ENCODE data around the gene CCDC201.

DNA sequence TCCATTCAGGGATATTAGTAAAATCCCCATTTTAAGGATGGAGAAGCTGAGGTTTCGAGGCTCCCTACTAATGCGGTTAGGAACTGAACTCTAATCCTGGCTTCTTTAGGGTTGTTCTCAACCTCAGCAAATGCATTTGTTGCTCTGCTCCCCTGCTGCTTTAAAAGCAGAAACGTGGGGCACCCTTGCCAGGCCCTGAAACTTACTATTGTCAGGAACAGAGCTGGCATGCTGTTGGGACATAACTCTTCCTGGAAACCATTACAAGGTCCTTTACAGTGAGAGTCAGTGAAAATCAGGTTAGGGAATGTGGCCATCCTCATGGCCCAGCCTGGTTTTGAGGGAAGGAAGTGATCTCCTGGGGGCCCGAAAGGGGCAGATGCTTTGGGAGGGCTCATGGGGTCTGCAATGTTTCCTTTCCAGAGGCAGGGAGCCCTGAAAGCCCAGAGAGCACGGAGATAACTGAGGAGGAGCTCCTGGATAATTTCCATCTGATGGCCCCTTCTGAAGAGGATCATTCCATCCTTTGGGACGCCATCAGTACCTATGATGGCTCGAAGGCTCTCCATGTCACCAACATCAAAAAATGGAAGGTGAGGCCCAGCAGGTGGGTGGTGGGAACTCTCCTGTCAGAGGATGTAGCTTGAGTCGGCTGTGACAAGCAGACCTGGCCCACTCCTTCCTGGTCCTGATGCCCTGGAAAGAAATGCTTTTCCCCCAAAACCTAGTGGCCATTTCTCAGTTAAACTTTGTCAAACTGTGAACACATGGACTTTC, 17.4 kb upstream of the CCDC201 start:
- TF ChIP-seq, protein P1, sequence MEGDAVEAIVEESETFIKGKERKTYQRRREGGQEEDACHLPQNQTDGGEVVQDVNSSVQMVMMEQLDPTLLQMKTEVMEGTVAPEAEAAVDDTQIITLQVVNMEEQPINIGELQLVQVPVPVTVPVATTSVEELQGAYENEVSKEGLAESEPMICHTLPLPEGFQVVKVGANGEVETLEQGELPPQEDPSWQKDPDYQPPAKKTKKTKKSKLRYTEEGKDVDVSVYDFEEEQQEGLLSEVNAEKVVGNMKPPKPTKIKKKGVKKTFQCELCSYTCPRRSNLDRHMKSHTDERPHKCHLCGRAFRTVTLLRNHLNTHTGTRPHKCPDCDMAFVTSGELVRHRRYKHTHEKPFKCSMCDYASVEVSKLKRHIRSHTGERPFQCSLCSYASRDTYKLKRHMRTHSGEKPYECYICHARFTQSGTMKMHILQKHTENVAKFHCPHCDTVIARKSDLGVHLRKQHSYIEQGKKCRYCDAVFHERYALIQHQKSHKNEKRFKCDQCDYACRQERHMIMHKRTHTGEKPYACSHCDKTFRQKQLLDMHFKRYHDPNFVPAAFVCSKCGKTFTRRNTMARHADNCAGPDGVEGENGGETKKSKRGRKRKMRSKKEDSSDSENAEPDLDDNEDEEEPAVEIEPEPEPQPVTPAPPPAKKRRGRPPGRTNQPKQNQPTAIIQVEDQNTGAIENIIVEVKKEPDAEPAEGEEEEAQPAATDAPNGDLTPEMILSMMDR (conservative IDR thresholded peaks at IDR 0.05 in 1 of 2, IDR thresholded peaks at IDR 0.05 in 1 of 2; ENCODE audit: extremely low read depth in 1 of 2, insufficient read depth in 1 of 2, low read depth in 1 of 2, low read length in 2 of 2), result no peak
- TF ChIP-seq EZH2 (IDR thresholded peaks at IDR 0.05; ENCODE audit: borderline replicate concordance, low read length), result no peak
